K562 (cell line): ENCODE results near the gene CCDC184. TPM values are rescaled to one million over a fixed set of nuclear protein-coding genes. Genes with fewer than 3 reads are reported as not detected.

Source experiments
- CHAMP1 ChIP-seq: fragments of 450-650 bp; IDR thresholded peaks from 2 replicates; pipeline ENCODE4 v1.6.1; 2016; ENCODE audit warnings: mild to moderate bottlenecking
- DEAF1 ChIP-seq: fragments of 450-650 bp; formaldehyde crosslinking; IDR thresholded peaks from 2 replicates; pipeline ENCODE4 v1.4.0; 2020; ENCODE audit warnings: mild to moderate bottlenecking, moderate library complexity
- FIP1L1 ChIP-seq: fragments of 200-400 bp; formaldehyde crosslinking; IDR thresholded peaks from 2 replicates; pipeline ENCODE4 v1.6.1; 2018; ENCODE audit warnings: mild to moderate bottlenecking, low read depth, low read length; ENCODE audit not compliant: poor library complexity, severe bottlenecking
- JUN ChIP-seq, 2 experiments: sonication (generic) in 1 of 2; formaldehyde crosslinking in 1 of 2; IDR thresholded peaks; 2 replicates each; pipeline versions ENCODE4 v1.6.1 to v1.8.0; 2012 to 2022; ENCODE audit warnings: borderline replicate concordance in 2 of 2, mild to moderate bottlenecking in 2 of 2, improper control_type of control experiment in 1 of 2, low read depth in 1 of 2, low read length in 1 of 2, missing genetic modification reagents in 1 of 2
- ZBTB43 ChIP-seq: sonication (generic); formaldehyde crosslinking; IDR thresholded peaks from 2 replicates; pipeline ENCODE4 v1.8.0; 2023; ENCODE audit warnings: mild to moderate bottlenecking, missing genetic modification reagents
- ZBTB5 ChIP-seq: fragments of 450-650 bp; IDR thresholded peaks from 2 replicates; pipeline ENCODE4 v1.6.1; 2017; ENCODE audit warnings: antibody characterized with exemption
- polyA plus RNA-seq, 8 experiments: library from polyadenylated mRNA; depleted of rRNA in 4 of 8; stranded (reverse) in 5 of 8; unstranded in 3 of 8; fragments of >200 nt; fragmentation: Nextera tagmentation in 2 of 8; fragmentation: Illumina TruSeq in 1 of 8; extraction: Ambion mirVana in 2 of 8; extraction: Trizol in 1 of 8; gene quantifications; 2 replicates each; pipeline versions ENCODE4 v1.2.1 to v1.2.3, GENCODE V29; 2011 to 2014; ENCODE audit warnings: inconsistent platforms in 1 of 8, missing spikeins in 1 of 8
- total RNA-seq, 7 experiments: library from RNA; depleted of rRNA in 6 of 7; stranded (reverse); fragments of >200 nt in 6 of 7; fragmentation: Illumina TruSeq in 2 of 7; extraction: Trizol in 2 of 7; gene quantifications; 2 replicates each; pipeline versions ENCODE4 v1.2.1 to v1.2.3, GENCODE V29; 2011 to 2021; ENCODE audit warnings: low replicate concordance in 1 of 7
- TF ChIP-seq, protein P1 (sequence below): fragments of 450-650 bp; IDR thresholded peaks from 2 replicates; pipeline ENCODE4 v1.6.1; 2018; ENCODE audit not compliant: partially characterized antibody
- TF ChIP-seq, protein P2 (sequence below): fragments of 450-650 bp; IDR thresholded peaks from 2 replicates; pipeline ENCODE4 v1.6.1; 2017; ENCODE audit warnings: antibody characterized with exemption, mild to moderate bottlenecking

CCDC184 gene
- total and polyA plus RNA-seq, 9 of the 15 experiments (the other 6 are each of a cell fraction or from before 2014, with no cell fraction given): 0.09 TPM; not detected in 8

- peak; percentile 60; the same call in 1 of the 2 replicates for TF ChIP-seq DEAF1
- TF ChIP-seq, protein P1, sequence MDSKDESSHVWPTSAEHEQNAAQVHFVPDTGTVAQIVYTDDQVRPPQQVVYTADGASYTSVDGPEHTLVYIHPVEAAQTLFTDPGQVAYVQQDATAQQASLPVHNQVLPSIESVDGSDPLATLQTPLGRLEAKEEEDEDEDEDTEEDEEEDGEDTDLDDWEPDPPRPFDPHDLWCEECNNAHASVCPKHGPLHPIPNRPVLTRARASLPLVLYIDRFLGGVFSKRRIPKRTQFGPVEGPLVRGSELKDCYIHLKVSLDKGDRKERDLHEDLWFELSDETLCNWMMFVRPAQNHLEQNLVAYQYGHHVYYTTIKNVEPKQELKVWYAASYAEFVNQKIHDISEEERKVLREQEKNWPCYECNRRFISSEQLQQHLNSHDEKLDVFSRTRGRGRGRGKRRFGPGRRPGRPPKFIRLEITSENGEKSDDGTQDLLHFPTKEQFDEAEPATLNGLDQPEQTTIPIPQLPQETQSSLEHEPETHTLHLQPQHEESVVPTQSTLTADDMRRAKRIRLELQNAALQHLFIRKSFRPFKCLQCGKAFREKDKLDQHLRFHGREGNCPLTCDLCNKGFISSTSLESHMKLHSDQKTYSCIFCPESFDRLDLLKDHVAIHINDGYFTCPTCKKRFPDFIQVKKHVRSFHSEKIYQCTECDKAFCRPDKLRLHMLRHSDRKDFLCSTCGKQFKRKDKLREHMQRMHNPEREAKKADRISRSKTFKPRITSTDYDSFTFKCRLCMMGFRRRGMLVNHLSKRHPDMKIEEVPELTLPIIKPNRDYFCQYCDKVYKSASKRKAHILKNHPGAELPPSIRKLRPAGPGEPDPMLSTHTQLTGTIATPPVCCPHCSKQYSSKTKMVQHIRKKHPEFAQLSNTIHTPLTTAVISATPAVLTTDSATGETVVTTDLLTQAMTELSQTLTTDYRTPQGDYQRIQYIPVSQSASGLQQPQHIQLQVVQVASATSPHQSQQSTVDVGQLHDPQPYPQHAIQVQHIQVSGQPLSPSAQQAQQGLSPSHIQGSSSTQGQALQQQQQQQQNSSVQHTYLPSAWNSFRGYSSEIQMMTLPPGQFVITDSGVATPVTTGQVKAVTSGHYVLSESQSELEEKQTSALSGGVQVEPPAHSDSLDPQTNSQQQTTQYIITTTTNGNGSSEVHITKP: peak; percentile 66
- TF ChIP-seq, protein P2, sequence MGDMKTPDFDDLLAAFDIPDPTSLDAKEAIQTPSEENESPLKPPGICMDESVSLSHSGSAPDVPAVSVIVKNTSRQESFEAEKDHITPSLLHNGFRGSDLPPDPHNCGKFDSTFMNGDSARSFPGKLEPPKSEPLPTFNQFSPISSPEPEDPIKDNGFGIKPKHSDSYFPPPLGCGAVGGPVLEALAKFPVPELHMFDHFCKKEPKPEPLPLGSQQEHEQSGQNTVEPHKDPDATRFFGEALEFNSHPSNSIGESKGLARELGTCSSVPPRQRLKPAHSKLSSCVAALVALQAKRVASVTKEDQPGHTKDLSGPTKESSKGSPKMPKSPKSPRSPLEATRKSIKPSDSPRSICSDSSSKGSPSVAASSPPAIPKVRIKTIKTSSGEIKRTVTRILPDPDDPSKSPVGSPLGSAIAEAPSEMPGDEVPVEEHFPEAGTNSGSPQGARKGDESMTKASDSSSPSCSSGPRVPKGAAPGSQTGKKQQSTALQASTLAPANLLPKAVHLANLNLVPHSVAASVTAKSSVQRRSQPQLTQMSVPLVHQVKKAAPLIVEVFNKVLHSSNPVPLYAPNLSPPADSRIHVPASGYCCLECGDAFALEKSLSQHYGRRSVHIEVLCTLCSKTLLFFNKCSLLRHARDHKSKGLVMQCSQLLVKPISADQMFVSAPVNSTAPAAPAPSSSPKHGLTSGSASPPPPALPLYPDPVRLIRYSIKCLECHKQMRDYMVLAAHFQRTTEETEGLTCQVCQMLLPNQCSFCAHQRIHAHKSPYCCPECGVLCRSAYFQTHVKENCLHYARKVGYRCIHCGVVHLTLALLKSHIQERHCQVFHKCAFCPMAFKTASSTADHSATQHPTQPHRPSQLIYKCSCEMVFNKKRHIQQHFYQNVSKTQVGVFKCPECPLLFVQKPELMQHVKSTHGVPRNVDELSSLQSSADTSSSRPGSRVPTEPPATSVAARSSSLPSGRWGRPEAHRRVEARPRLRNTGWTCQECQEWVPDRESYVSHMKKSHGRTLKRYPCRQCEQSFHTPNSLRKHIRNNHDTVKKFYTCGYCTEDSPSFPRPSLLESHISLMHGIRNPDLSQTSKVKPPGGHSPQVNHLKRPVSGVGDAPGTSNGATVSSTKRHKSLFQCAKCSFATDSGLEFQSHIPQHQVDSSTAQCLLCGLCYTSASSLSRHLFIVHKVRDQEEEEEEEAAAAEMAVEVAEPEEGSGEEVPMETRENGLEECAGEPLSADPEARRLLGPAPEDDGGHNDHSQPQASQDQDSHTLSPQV: no peak
- TF ChIP-seq CHAMP1: no peak
- no peak for TF ChIP-seq ZBTB43 (CRISPR knock-in tag)
- no peak for TF ChIP-seq JUN (IDR thresholded peaks at IDR 0.05; ENCODE audit: borderline replicate concordance, low read depth, low read length)
- no peak for TF ChIP-seq JUN (CRISPR knock-in tag; IDR thresholded peaks at IDR 0.05; ENCODE audit: borderline replicate concordance)
- TF ChIP-seq ZBTB5: no peak
- TF ChIP-seq FIP1L1: no peak
Measured at GRCh38 chr12:48189331-48190125, 6.1 kb downstream of the CCDC184 start (continued).
